GM19023 (cell line): ENCODE measurements around the gene CEP104.

ENCODE experiments used
- ATAC-seq: cut with Tn5 transposase; IDR thresholded peaks from one replicate; pipeline ENCODE4 v1.9.1; 2021; ENCODE audit warnings: mild to moderate bottlenecking, moderate library complexity; ENCODE audit not compliant: unreplicated experiment

CEP104 gene

GRCh38 chr1:3869751-3870301, 12.8 kb upstream of the CEP104 start:
- ATAC-seq = no peak

- no peak for ATAC-seq
Measured at GRCh38 chr1:3868464-3869006, 11.5 kb upstream of the CEP104 start.

- ATAC-seq = no peak
Measured at GRCh38 chr1:3865606-3866160, 8.7 kb upstream of the CEP104 start.

GRCh38 chr1:3864884-3865283, 7.9 kb upstream of the CEP104 start:
- no peak for ATAC-seq

GRCh38 chr1:3863231-3863935, 6.4 kb upstream of the CEP104 start:
- no peak for ATAC-seq

GRCh38 chr1:3858231-3858981, 1.4 kb upstream of the CEP104 start:
- ATAC-seq = no peak

- no peak for ATAC-seq
Measured at GRCh38 chr1:3857791-3858129, 749 bp upstream of the CEP104 start.

- no peak for ATAC-seq
Measured at GRCh38 chr1:3852711-3853485, 4.1 kb downstream of the CEP104 start.

GRCh38 chr1:3852091-3852490, 4.9 kb downstream of the CEP104 start:
- ATAC-seq = no peak

GRCh38 chr1:3851292-3851691, 5.7 kb downstream of the CEP104 start:
- no peak for ATAC-seq

- ATAC-seq = no peak
Measured at GRCh38 chr1:3850857-3851256, 6.2 kb downstream of the CEP104 start.

GRCh38 chr1:3847081-3847480, 9.9 kb downstream of the CEP104 start:
- no peak for ATAC-seq

GRCh38 chr1:3846541-3846940, 10.5 kb downstream of the CEP104 start:
- no peak for ATAC-seq

- ATAC-seq = no peak
Measured at GRCh38 chr1:3842912-3843311, 14.1 kb downstream of the CEP104 start.

- no peak for ATAC-seq
Measured at GRCh38 chr1:3841491-3841890, 15.5 kb downstream of the CEP104 start.

GRCh38 chr1:3838788-3839187, 18.2 kb downstream of the CEP104 start:
- no peak for ATAC-seq

GRCh38 chr1:3837685-3838084, 19.3 kb downstream of the CEP104 start:
- no peak for ATAC-seq

GRCh38 chr1:3837200-3837599, 19.8 kb downstream of the CEP104 start:
- no peak for ATAC-seq

- ATAC-seq = no peak
Measured at GRCh38 chr1:3836421-3836820, 20.6 kb downstream of the CEP104 start.

GRCh38 chr1:3834701-3835100, 22.3 kb downstream of the CEP104 start:
- no peak for ATAC-seq

- no peak for ATAC-seq
Measured at GRCh38 chr1:3831689-3832088, 25.3 kb downstream of the CEP104 start.
